Measurements from ENCODE around the gene RPS2.

- no peak for TF ChIP-seq REST (IDR thresholded peaks at IDR 0.05; ENCODE audit: low read depth)
- TF ChIP-seq MAX (IDR thresholded peaks at IDR 0.05) = no peak
- no peak for TF ChIP-seq RAD21 (IDR thresholded peaks at IDR 0.05; ENCODE audit: low read depth)
- no peak for TF ChIP-seq TEAD4 (IDR thresholded peaks at IDR 0.05)
- TF ChIP-seq YY1 (IDR thresholded peaks at IDR 0.05; ENCODE audit: low read depth) = no peak
- no peak for TF ChIP-seq CEBPB (IDR thresholded peaks at IDR 0.05)
- no peak for TF ChIP-seq EGR1 (IDR thresholded peaks at IDR 0.05)
- TF ChIP-seq CREB1 (IDR thresholded peaks at IDR 0.05; ENCODE audit: low read depth) = no peak
- TF ChIP-seq TAF1 (IDR thresholded peaks at IDR 0.05; ENCODE audit: low read depth) = no peak
- TF ChIP-seq EP300 (IDR thresholded peaks at IDR 0.05; ENCODE audit: borderline replicate concordance) = no peak
- no peak for TF ChIP-seq ZBTB7A (IDR thresholded peaks at IDR 0.05; ENCODE audit: low read depth)
- TF ChIP-seq TCF12 (IDR thresholded peaks at IDR 0.05; ENCODE audit: low read depth) = no peak
- TF ChIP-seq NFIC (IDR thresholded peaks at IDR 0.05) = no peak
- TF ChIP-seq FOXM1 (IDR thresholded peaks at IDR 0.05; ENCODE audit: borderline replicate concordance, low read depth) = no peak
Observed at GRCh38 chr16:1930338-1930720, 34.3 kb downstream of the RPS2 start.
